HG02973 (cell line): Measurements from ENCODE around the gene HHLA2.
"Not testable (repeated sequence)": the region's sequence is repeated elsewhere in the genome, so short reads cannot be mapped to it uniquely, and the experiment has no call there.

Source experiments
- ATAC-seq: cut with Tn5 transposase; IDR thresholded peaks from one replicate; pipeline ENCODE4 v1.9.1; 2021; ENCODE audit warnings: moderate library complexity; ENCODE audit not compliant: unreplicated experiment

HHLA2 gene, protein sequence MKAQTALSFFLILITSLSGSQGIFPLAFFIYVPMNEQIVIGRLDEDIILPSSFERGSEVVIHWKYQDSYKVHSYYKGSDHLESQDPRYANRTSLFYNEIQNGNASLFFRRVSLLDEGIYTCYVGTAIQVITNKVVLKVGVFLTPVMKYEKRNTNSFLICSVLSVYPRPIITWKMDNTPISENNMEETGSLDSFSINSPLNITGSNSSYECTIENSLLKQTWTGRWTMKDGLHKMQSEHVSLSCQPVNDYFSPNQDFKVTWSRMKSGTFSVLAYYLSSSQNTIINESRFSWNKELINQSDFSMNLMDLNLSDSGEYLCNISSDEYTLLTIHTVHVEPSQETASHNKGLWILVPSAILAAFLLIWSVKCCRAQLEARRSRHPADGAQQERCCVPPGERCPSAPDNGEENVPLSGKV

DNA sequence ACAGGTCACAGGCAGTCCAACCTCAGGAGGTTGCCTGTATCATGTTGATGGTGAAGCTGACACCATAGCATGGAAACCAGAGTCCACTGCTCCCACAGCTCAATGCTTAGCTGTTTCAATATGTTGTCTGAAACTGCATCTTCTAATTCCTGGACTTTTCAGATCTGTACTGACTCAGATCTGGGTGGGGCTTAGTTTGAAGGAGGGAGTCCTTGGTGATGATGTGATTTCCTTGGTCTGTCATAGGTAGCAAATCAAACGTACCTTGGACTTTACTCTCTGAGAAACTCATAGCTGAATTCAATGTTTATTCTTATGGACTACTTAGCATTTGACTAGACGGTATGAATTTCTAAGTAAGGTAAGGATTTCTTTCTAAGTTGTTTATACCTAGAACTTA, at the start of gene HHLA2:
Gene HHLA2 (plus strand): TSS at position 310 of the 400 bp plus-strand sequence. CDS start 55,266 bp downstream, outside the sequence.
- ATAC-seq = peak; percentile 42

DNA sequence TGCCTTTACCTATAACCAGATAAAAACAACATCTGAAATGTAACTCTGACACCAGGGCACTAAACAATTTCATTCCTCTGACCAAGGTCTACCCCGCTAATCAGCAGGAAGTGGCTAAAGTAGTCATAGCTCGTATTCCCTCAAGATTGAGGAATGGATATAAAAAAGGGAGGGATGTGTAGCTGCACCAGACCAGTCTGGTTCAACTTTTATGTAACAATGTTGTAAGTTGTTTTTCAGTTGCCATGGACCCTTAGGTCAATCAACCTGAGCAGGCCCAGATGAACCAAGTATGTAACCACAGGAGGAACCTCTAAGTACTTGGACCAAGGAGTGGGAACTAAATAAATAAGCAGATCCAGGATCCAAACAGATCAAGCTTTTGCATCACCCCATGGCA, 45.7 kb upstream of the HHLA2 start:
- no peak for ATAC-seq

DNA sequence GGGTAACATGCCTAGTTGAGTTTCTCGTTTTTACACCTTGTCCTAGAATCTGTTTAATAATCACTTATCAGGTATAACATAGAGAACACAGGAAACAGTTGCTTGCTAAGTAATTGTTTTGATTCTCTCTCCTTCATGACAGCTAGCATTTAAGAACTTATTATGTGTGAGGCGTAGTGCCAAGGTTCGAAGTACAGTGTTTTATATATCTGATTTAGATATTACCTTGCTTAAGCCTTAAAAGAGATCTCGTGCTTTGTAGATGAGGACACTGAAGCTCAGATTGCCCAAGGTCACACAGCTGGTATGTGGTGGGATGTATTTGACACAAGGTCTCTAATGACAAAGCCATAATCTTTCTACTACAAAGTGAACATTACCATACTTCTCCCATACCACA, 45.1 kb upstream of the HHLA2 start:
- ATAC-seq = no peak

DNA sequence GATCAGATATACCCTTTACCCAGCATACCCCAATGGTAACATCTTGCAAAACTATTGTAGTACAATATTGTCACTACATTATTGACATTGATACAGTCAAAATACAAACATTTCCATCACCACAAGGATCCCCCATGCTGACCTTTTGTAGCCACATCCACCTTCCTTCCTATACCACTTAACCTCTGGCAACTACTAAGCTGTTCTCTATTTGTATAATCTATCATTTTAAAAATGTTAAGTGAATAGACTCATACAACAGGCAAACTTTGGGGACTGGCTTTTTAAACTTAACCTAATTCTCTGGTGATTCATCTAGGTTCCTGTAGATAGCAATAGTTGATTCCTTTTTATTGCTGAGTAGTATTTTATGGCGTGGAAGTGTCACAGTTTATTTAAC, 44.5 kb upstream of the HHLA2 start:
- ATAC-seq = no peak

DNA sequence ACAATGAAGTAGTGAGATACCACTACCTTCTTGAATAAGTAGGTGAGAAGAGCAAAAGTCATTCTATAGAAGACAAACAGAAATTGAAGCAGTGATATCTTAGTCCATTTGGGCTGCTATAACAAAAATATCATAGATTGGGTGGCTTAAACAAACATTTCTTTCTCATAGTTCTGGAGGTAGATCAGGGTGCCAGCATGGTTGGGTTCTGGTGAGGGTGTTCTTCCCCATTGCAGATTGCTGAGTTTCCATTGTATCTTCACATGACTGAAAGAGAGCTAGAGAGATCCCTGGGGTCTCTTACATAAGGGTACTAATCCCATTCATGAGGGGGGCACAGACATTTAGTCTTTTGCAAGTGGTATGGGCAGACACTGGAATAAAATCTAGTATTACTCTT, 41.2 kb upstream of the HHLA2 start:
- no peak for ATAC-seq

DNA sequence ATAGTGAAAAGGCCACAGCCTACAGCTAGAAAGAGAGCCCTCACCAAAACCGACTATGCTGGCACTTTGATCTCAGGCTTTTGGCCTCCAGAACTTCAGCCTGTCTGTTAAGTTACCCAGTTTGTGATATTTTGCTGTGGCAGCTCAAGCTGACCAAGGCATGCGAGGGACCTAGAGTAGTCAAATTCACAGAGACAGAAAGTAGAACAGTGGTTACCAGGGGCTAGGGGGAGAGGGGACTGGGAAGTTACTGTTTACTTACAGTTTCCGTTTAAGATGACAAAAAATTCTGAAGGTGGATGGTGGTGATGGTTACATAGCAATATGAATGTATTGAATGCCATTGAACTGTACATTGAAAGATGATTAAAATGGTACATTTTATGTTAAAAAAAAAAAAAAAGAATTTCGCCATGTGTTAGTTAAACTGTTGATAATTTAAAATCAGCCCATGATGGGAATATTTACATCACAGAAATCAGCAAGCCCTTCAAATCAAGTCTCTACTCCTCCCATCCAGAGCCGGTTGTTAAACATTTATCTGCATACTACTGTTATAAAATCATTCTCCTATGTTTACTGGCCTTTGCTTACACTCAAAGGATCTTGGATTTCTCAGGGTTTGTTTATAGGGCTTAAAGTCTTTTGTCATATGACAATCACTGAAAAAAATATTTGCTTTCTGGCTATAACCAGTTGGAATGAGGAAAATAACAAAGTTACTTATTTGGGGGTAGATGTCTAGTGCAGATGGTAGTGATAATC, 31.6 kb upstream of the HHLA2 start:
- ATAC-seq = not testable (repeated sequence)

DNA sequence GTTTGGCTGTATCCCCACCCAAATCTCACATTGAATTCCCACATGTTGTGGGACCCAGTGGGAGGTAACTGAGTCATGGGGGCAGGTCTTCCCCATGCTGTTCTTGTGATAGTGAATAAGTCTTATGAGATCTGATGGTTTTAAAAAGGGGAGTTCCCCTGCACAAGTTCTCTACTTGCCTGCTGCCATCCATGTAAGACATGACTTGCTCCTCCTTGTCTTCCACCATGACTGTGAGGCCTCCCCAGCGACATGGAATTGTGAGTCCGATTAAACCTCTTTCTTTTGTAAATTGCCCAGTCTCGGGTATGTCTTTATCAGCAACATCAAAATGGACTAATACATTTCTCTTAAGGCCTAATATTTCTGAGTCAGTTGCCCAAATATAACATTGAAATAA, 28.1 kb upstream of the HHLA2 start:
- not testable (repeated sequence) for ATAC-seq

DNA sequence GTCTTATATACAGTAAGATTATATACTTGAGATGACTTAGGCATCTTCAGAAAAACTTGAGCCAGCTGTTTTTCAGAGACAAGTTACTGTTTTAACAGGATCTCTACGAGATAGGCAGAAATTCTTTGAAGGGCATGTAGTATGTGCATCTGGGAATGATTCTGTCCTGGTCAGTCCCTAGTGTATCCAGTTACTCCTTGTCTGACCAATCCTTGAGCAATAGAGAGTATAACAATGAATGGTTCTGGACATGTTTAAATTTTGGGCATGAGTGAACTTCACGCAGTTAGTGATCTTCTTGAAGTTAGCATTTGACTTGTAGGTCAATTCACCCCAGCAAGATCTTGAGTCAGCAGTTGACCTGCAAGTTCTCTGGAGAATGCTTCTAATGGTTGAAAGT, 24.7 kb upstream of the HHLA2 start:
- no peak for ATAC-seq

DNA sequence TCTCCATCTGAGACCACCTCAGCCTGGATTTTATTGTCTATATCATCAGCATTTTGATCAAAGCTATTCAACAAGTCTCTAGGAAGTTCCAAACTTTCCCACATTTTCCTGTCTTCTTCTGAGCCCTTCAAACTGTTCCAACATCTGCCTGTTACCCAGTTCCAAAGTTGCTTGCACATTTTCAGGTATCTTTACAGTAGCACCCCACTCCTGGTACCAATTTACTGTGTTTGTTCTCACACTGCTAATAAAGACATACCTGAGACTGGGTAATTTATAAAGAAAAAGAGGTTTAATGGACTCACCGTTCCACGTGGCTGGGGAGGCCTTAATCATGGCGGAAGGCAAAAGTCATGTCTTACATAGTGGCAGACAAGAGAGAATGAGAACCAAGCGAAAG, 17.3 kb upstream of the HHLA2 start:
- not testable (repeated sequence) for ATAC-seq

DNA sequence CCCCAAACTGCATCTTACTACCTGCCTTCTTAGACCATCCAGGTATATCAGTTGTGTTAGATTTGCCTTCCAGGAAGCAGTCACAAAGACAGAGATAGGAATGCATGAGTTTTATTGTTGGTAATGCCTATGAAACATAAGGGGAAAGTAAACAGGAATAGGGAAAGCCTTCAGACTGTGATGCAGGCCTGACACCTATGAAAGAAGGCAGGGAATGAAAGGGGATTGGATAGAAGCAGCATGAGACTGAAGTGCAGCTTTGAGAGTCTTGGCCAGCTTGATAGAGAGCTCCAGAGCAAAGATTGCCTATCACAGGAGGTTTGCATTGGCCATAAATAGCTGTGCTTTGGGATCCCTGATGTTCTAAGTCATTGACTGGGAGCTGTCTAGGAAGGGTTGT, 15.9 kb upstream of the HHLA2 start:
- no peak for ATAC-seq

DNA sequence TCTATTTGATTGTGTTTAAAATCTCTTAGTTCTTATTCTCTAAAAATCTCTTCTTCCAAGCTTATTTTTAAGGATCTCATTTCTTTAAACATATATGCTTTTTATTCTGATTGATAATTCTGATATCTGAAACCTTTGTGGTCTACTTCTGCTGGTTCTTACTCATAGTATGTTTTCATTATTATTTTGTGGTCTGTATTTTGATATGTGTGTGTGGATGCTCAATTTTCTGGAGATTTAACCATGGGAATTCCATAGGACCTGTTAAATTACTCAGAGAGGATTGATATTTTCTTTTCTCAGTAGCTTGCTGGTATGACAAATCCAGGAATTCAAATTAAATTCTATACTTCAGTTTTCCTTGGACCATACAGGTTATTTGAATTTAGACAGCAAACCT, 14.7 kb upstream of the HHLA2 start:
- peak; percentile 66 for ATAC-seq

DNA sequence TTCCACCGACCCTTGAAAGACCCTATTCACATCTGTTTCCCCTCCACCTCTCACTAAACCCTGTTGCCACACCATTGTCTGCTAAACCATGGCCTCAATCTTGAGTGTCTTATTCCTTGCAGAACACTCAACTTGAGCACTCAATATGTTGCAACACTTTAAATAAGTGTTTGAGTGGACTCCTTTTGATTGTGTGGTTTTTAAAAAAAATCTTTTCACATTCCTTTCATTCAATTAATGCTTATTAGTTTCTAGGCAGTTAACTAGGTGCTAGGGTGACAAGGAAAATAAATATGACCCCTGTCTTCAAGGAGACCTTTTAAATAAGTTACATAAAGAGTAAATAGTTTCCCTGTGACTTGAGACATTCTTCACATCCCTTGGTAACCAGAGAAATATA, 13.3 kb upstream of the HHLA2 start:
- ATAC-seq = no peak

DNA sequence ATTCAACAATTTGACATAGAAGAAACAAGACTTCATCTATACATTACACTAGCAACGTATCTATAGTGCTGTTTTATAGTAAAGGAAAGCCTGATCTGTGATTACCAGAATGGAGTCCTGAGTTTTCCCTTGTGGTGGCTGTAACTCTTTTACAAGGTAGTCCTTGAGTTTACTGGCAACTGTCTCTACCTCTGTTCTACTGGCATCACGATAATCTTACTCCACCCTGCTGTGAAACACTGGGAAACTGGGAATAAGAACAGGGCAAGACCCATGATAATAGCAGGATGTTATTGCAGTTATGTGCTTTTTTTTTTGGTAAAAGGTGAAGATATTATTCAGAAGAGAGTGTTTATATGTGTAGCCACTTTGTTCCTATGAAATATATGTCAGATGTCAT, 12.4 kb upstream of the HHLA2 start:
- no peak for ATAC-seq

DNA sequence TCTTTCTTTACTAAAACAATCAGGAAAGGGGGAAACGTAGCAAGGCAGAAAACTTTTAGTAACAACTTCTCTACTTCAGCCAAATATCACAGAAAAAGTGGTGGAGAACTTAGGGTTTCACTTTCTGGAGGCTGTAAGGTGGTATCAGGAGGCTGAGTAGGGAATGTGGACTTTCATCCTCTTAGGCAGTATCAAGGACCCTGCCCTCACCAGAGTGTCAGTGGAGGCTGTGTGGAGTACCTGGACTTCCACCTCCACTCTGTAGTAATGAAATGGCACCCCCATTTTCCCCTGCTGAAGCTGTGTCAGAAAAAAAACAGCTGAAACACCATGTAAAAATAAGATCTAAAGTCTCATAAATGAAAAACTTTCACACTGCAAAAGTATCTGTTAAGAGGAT, 11.2 kb upstream of the HHLA2 start:
- no peak for ATAC-seq

DNA sequence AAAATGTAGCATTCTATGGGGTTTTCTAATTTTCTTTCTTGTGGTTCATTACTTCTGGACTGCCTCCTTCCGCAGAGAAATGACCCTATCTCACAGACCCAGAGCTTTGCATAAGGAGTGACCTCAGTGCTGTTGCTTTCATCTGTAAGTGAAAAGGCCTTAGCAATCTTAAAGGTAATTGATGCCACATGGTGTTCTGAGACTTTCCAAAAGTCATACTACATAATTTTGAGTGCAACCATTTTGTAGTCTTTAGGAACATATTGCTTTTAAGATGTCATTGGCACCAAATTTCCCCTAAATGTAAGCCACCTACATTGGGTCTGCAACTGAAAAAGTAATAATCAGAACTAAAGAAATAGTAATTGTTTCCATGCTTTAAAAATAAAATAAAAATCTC, 9.2 kb upstream of the HHLA2 start:
- ATAC-seq = no peak

DNA sequence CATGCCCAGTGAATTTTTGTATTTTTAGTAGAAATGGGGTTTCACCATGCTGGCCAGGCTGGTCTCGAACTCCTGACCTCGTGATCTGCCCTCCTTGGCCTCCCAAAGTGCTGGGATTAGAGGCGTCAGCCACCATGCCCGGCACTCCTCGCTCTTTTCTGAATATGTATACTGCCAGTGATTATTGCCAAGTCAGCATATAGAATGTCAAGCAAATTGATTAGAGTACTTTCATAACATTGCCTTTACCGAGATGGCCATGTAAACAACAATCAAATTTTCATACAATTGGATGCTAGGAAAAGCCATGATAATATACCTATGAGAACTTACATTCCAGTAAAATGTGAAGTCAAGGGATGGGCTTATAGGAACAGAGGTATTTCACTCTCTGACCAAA, 8.2 kb upstream of the HHLA2 start:
- ATAC-seq = not testable (repeated sequence)

DNA sequence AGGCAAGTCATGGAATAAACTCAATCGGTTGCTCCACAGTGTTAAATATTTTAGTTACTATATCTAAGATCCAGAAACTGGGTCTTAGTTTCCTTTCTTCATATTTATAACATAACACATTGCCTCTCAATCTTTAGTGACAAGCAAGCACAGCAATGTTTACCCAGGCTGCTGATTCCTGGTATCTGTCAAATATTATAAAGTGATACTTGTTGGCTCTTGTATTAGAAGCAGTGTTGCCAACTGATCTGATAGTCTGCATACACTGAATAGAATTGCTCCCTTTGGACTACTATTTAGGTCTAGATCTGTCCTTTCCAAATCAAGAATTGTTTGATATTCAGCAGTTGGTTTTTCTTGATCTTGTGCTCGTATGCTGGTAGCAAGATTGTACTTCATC, 7.2 kb upstream of the HHLA2 start:
- no peak for ATAC-seq

DNA sequence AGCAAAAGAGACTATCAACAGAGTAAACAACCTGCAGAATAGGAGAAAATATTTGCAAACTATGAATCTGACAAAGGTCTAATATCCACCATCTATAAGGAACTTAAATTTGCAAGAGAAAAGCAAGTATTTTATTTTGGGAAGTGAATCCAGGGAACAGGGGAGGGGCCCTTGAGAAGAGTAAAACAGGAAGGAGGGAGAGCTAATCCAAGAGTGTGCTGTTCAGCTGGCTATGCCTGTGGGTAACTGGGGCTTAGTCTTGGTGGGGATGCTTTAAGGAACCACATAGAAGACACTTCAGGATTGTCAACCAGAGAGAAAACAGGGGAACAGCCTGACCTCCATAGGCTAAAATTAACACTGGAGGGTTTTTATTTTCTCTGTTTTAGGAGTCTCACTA, 3.9 kb upstream of the HHLA2 start:
- ATAC-seq = no peak

DNA sequence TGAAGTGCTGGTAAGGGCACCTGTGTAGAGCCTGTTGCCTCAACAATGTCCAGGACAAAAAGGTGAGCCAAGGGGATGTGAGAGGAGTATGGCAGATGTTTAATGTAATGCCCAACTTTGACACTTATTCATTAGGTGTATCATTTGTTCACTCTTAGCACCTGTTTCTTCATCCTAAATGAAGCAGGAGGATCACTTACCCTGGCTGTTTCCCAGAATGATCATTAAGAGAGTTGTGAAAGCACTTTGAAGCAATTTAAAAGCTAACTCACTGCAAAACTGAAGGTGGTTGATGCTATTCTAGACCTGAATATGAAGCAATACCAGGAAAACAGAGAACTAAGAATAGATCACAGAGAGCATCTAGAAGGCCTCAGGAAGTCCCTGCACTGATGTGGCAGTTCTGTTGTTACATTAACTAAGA, 3.4 kb upstream of the HHLA2 start:
- peak; percentile 71 for ATAC-seq

DNA sequence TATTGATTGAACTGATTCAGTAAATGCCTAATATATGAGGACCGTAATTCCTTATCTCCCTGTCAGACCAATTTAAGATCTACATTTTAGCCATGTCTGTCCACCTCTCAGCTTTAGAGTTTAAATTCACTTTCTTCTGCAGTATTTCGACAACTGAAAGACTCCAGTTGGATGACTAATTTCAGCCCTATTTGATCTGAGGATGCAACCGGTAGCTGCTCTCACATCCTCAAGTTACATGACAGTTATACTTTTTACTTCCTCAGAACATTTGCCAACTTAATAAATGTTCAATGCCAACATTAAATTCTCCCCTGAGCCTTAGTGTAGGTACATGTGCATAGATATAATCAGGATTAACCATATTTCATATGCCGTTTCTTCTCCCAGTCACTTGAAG, 2.5 kb upstream of the HHLA2 start:
- ATAC-seq = peak; percentile 70

DNA sequence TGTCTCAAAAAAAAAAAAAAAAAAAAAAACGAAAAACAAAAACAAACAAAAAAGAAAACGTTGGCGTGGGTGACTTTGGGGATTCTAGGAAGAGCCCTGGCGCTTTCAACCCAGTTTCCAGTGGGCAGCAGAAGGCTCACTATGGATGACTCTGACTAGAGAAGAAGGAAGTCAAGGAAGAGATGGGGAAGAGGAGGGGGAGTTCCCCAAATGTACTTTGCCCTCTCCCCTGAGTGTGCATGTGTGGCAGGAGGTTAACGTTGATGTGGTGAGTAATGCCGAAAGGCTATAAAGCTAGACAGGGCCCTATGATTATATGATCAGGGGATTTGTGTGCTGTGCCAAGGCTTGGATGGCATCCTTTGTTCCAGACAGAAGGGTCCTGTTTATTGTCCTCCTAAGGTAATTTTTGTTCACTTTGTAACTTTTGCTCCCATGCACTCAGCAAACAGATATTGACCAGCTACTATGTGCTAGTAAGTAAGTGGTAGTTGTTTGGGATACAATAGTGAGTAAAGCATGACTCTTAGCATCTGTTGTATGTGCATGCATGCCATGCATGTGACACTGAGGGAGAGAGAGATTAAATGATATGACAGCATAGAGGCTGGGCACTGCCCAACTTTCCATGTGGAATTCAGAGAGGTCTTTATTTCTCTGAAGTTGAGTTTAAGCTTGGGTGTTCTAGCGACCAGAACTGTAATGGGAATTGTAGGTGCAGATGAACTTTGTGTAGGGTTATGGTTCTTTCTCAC, 750 bp upstream of the HHLA2 start:
- ATAC-seq = no peak

DNA sequence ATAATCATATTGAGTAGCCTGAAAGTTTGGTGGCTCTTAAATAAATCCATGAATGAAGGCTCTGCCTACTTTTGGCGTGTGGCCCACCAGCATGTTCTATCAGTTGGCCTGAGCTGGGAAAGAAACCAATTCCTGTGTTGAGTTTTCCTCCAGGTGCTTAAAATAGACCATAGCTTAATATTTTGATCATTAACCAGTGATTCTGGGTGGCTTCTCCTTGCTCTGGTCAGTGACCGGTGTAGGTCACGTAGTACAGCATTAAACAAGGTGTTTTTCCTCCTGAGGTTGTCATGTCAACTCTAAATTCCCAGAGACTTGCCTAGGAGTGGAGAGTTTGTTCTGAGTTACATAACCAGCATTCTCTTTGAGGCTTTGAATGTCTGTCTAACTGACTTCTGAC, 1.3 kb downstream of the HHLA2 start:
- ATAC-seq = no peak
